ENCODE results near the gene LSM7.

Gene LSM7

DNA sequence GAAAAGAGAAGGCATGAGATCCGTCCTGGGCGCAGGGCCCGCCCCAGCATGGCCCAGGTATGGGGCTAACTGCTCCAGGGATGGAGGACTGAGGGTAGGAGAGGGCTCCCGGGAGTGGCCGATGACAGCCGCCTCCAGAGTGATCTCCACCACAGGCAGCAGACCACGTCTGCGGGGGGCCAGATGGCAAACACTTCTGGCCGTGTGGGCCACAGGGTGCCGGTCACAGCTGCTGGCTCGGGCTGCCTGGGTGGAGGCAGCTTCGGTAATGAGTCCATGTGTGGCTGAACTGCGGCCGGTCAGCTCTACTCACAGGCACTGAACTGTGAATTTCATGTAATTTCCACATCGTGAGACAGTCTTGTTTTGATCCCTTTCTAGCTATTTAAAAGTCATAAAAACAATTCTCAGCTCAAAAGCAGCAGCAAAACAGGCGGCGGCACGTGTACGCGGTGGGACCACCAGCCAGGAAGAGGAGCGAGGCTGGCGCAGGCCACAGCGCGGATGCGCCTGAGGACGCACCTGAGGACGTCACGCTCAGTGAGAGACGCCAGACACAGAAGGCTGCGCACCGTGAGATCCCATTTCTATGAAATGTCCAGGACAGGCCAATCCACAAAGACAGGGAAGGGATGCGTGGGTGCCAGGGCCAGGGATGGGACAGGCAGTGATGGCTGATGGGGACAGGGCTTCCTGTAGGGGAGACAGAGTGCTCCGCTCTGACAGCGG, 4.0 kb downstream of the LSM7 start:
- TF ChIP-seq, protein P1, sequence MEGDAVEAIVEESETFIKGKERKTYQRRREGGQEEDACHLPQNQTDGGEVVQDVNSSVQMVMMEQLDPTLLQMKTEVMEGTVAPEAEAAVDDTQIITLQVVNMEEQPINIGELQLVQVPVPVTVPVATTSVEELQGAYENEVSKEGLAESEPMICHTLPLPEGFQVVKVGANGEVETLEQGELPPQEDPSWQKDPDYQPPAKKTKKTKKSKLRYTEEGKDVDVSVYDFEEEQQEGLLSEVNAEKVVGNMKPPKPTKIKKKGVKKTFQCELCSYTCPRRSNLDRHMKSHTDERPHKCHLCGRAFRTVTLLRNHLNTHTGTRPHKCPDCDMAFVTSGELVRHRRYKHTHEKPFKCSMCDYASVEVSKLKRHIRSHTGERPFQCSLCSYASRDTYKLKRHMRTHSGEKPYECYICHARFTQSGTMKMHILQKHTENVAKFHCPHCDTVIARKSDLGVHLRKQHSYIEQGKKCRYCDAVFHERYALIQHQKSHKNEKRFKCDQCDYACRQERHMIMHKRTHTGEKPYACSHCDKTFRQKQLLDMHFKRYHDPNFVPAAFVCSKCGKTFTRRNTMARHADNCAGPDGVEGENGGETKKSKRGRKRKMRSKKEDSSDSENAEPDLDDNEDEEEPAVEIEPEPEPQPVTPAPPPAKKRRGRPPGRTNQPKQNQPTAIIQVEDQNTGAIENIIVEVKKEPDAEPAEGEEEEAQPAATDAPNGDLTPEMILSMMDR (IDR thresholded peaks at IDR 0.05; ENCODE audit: low read depth, low read length, missing control alignments): no peak
- no peak overlapping the region for H3K27ac ChIP-seq
- peaks cover 16% of the 10 kb centered on the region for H3K36me3 ChIP-seq (replicated peaks)
- DNase-seq: no peak
- H3K4me3 ChIP-seq (ENCODE audit: low read depth, low read length): no peak overlapping the region
- in situ Hi-C loops (cut with HindIII; ENCODE audit: low pct_ligation_motif_present, low sequenced_read_pairs): no loop called here
- no peaks in the 10 kb centered on the region for H3K27me3 ChIP-seq (replicated peaks)

DNA sequence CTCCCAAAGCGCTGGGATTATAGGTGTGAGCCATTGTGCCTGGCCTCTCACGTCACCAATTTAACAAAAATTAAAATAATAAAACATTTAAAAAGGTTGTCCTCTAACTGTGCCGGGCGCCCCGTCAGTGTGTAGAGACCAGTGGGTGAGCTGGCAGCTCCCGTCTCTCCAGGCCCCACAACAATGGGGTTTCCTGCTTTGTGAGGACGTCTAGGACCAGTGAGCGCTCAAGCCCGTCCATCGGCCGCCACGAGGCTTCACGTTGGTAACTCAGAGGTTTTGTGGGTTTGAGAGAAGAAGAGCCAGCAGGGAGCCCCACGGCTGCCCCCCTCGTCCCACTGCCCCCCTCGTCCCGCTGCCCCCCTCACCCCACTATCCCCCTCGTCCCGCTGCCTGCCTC, 4.7 kb downstream of the LSM7 start:
- Histone ChIP-seq H3K27me3 (replicated peaks) (no peaks in the 10 kb centered on the region), H3K4me3 (ENCODE audit: low read depth, low read length) (no peak overlapping the region), H3K27ac (no peak overlapping the region), H3K36me3 (replicated peaks) (peaks cover 16% of the 10 kb centered on the region)
- TF ChIP-seq, protein P1 (IDR thresholded peaks at IDR 0.05; ENCODE audit: low read depth, low read length, missing control alignments): no peak
- in situ Hi-C loops (cut with HindIII; ENCODE audit: low pct_ligation_motif_present, low sequenced_read_pairs): no loop called here
- no peak for DNase-seq

DNA sequence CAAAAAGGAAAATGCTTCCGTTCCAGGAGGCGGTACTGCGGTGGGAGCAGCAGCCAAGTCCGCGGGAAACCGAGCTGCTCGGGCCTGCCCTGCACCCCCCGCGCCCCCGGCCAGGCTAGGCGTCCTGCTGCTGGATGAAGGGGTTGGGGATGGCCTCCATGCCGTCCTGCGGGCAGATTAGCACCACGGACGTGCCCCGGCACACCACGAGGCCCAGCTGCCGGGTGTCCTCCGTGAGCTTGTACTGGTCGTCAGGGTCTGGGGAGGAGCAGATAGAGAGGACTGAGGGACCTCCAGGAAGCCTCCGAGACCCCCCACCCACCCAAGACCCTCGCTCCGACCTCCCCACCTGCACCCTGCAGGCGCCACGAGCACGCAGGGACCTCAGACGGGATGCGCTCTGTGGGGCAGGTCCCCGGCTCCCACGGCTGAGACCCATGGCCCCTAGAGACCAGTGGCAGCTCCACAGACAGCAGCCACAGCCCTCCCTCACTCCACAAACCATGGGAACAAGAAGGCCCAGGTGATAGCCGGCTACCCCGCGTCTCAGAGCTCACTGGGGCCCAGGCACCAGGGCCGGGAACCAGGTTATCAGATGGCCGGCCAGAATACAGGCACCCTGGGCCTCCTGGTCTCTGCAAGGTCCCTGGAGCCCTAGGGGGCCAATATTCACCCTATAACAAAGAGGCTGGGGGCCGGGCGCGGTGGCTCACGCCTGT, 6.7 kb downstream of the LSM7 start:
- peaks cover 16% of the 10 kb centered on the region for H3K36me3 ChIP-seq (replicated peaks)
- no peak overlapping the region for H3K4me3 ChIP-seq (ENCODE audit: low read depth, low read length)
- DNase-seq: no peak
- H3K27me3 ChIP-seq (replicated peaks): no peaks in the 10 kb centered on the region
- TF ChIP-seq, protein P1 (IDR thresholded peaks at IDR 0.05; ENCODE audit: low read depth, low read length, missing control alignments): no peak
- H3K27ac ChIP-seq: no peak overlapping the region
- in situ Hi-C loops (cut with HindIII; ENCODE audit: low pct_ligation_motif_present, low sequenced_read_pairs): no loop called here

DNA sequence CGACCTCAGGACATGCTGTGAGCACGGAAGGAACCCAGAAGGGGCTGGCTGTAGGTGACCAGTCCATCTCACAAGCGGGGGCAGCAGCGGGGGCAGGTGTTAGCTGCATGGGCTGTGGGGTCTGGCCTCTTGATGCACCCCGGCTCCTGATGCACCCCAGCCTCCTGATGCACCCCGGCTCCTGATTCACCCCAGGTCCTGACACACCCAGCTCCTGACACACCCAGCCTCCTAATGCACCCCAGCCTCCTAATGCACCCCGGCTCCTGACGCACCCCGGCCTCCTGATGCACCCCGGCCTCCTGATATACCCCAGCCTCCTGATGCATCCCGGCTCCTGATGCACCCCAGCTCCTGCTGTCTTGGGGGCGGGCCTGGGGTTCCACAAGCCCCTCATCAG, 7.4 kb downstream of the LSM7 start:
- Histone ChIP-seq H3K27me3 (replicated peaks) (no peaks in the 10 kb centered on the region), H3K4me3 (ENCODE audit: low read depth, low read length) (no peak overlapping the region), H3K27ac (no peak overlapping the region), H3K36me3 (replicated peaks) (peaks cover 16% of the 10 kb centered on the region)
- TF ChIP-seq, protein P1 (IDR thresholded peaks at IDR 0.05; ENCODE audit: low read depth, low read length, missing control alignments): no peak
- DNase-seq: no peak
- in situ Hi-C loops (cut with HindIII; ENCODE audit: low pct_ligation_motif_present, low sequenced_read_pairs): no loop called here

DNA sequence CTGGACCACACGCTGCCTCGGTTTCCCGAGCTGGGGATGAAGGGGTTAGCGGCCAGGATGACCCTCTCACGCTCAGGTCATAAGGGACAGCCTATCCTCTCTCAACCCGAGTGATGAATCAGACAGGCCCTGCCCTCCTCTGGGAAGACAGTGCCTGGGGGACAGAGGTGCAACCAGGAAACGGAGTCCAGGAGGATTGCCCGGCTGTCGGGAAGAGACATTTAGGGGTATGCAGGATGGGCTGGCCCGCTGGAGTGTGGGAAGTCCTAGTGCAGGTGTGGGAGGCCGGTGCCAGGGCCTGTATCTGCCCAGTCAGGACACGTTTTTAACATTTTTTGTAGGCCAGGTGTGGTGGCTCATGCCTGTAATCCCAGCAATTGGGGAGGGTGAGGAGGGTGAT, 8.3 kb downstream of the LSM7 start:
- no peak overlapping the region for H3K4me3 ChIP-seq (ENCODE audit: low read depth, low read length)
- DNase-seq: no peak
- TF ChIP-seq, protein P1 (IDR thresholded peaks at IDR 0.05; ENCODE audit: low read depth, low read length, missing control alignments): no peak
- H3K27me3 ChIP-seq (replicated peaks): no peaks in the 10 kb centered on the region
- in situ Hi-C loops (cut with HindIII; ENCODE audit: low pct_ligation_motif_present, low sequenced_read_pairs): no loop called here
- peaks cover 16% of the 10 kb centered on the region for H3K36me3 ChIP-seq (replicated peaks)
- no peak overlapping the region for H3K27ac ChIP-seq
